ENCODE results near the gene SFSWAP.

GRCh38 chr12:131794061-131794460 is 83.2 kb downstream of the SFSWAP start:
- TF ChIP-seq CTCF (IDR thresholded peaks at IDR 0.05) (no peak), POLR2A (IDR thresholded peaks at IDR 0.05) (no peak)
